HG03439 (cell line): ENCODE results near the gene CAPN10.

Experiments
- ATAC-seq: cut with Tn5 transposase; IDR thresholded peaks from one replicate; pipeline ENCODE4 v1.9.1; 2021; ENCODE audit warnings: mild to moderate bottlenecking, moderate library complexity; ENCODE audit not compliant: unreplicated experiment

The CAPN10 gene

DNA sequence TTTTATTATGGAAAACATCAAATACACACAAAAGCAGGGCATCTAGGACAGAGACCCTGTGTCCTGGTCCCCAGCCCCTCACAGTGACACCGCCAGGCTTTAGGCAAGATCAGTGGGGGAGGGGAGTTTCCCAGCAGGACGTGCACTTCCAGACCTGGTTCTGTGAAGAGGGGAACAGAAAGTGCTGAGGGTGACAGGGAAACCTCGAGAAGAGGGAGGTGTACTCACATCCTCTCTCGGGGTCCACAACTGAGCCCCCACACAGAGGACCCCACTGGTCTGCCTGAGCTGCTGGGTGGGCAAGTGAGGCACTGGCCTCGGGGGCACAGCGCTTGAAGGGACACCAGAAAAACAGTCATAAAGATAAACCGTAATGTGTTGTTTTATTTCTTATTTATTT lies 34.3 kb downstream of the CAPN10 start:
- ATAC-seq = no peak

DNA sequence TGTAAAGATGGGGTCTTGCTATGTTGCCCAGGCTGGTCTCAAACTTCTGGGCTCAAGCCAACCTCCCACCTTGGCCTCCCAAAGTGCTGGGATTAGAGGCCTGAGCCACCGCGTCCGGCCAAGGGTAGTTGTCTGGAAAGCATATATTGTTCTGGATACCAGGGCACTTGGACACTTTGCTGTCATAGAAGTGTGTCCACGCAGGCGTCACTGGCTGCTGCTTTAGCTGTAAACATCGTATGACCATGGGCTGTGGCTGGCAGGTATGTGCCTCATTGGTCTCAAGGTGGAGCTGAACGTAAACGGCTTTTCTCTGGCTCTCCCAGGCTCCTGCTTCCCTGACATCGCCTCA lies 35.5 kb downstream of the CAPN10 start:
- no peak for ATAC-seq

- no peak for ATAC-seq
Observed at GRCh38 chr2:240622531-240623235, 36.1 kb downstream of the CAPN10 start.

DNA sequence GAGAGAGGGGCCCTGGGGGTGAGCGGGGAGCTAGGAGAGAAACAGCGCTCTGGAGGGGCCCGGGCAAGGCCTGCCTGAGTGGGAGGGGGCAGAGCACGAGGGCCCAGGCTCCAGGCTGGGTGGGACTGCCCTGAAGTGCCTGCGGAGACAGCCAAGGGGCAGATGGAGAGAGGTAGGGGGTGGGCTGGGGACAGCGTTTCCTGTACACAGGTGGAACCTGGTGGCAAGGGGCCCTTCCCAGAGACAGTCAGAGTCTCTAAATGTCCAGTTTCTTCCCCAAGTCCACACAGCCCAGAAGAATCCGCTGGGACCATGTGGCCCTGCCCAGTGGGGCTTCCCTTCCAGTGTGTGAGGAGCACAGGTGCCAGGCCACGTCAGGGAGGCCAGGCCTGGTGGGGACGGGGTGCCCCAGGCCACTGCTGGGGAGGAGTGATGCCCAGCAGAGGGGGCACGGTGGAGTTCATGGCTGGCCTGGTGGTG lies 37.0 kb downstream of the CAPN10 start:
- ATAC-seq = no peak

GRCh38 chr2:240624011-240624949 lies 37.7 kb downstream of the CAPN10 start:
- no peak for ATAC-seq

GRCh38 chr2:240624950-240625621 lies 38.6 kb downstream of the CAPN10 start, which contains the start of gene GPR35:
Gene GPR35, plus strand, starts transcription at chr2:240625480. Its CDS starts 4,473 bp downstream, at chr2:240629953.
- no peak for ATAC-seq

DNA sequence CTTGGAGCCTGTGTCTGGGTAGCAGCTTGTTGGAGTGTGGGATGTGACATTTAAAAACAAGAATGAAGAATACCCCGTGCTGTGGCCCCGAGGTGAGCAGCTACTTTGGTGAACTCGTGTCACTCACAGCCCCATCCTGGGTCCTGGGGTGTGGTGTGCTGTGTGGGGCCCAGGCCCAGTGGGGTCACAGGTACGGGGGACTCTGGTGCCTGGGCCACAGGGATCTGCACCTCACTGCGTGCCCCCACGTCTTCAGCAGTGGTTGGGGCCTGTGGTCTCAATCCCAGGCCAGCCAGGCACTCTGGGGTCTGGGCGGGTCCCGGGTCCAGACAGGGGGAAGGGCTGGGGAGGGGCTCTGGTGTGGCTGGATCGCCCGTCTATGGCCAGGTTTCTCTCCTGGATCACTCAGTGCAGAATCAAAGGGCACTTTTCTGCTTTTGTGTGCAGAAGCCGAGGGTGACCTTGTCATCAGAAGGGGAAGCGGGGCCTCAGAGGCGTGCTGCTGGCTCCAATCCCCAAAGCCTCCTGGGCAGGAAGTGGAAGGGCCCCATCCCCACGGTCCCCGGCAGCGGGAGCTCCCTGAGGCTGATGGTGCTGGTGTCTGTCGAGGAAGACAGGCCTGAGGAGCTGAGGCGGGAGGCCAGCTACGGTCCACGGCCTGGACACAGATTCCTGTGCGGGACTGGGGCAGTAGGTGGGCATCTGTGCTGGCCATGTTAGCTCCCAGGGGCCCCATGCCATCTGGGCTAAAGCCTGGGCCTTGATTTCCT lies 40.2 kb downstream of the CAPN10 start:
- no peak for ATAC-seq

GRCh38 chr2:240627736-240628506 lies 41.4 kb downstream of the CAPN10 start:
- no peak for ATAC-seq

- ATAC-seq = no peak
Observed at GRCh38 chr2:240628507-240628807, 41.9 kb downstream of the CAPN10 start.

- ATAC-seq = no peak
Observed at GRCh38 chr2:240628808-240629618, 42.5 kb downstream of the CAPN10 start.

GRCh38 chr2:240629619-240629967 lies 43.1 kb downstream of the CAPN10 start:
- ATAC-seq = no peak

GRCh38 chr2:240629968-240630770 lies 43.6 kb downstream of the CAPN10 start:
- ATAC-seq = no peak

- no peak for ATAC-seq
Observed at GRCh38 chr2:240630771-240631547, 44.4 kb downstream of the CAPN10 start.

- no peak for ATAC-seq
Observed at GRCh38 chr2:240631548-240632305, 45.2 kb downstream of the CAPN10 start.

DNA sequence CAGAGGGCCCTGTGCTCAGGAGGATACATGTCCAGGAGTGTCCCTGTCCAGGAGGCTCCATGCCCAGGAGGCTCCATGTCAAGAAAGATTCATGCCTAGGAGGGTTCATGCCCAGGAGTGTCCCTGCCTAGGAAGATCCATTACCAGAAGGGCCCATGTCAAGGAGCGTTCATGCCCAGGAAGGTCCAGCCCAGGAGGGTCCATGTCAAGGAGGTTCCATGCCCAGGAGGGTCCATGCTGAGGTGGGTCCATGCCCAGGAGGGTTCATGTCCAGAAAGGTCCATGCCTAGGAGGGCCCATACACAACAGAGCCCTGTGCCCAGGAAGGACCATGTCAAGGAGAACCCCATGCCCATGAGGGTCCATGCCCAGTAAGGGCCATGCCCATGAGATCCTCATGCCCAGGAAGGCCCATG lies 45.8 kb downstream of the CAPN10 start:
- no peak for ATAC-seq

DNA sequence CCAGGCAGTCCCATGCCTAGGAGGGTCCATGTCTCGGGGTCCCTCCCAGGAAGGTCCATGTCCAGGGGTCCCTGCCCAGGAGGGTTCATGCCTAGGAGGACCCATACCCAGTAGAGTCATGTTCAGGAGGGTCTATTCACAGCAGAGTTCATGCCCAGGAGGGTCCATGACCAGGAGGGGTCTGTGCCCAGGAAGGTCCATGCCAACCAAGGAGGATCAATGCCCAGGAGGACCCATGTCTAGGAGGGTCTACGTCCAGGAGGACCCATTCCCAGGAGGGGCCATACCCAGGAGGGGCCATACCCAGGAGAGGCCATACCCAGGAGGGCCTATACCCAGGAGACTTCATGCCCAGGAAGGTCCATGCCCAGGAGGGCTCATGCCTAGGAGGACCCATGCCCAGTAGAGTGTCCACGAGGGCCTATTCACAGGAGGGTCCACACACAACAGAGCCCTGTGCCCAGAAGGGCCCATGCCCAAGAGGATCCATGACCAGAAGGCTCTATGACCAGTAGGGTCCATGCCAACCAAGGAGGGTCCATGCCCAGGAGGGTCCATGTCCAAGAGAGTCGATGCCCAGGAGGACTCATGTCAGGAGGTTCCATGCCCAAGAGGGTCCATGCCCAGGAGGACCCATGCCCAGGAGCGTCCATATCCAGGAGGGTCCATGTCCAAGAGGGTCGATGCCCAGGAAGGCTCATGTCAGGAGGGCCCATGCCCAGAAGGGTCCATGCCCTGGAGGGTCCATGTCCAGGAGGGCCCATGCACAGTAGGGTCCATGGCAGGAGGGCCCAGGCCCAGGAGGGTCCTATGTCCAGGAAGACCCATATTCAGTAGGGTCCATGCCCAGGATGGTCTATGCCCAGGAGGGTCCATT lies 48.8 kb downstream of the CAPN10 start:
- no peak for ATAC-seq
